A172 (cell line): ENCODE data around the gene SLC6A8. TPM values are rescaled to one million over a fixed set of nuclear protein-coding genes. Genes with fewer than 3 reads are reported as not detected.

ENCODE experiments used
- DNase-seq: peaks from one replicate; pipeline ENCODE4 v3.0.0-alpha.2; 2015; ENCODE audit warnings: low spot score
- total RNA-seq: library from RNA; depleted of rRNA; stranded (reverse); fragments of >200 nt; shearing (Covaris generic); gene quantifications from 2 replicates; pipeline ENCODE4 v1.2.3, GENCODE V29; 2014; rRNA removed

SLC6A8 gene
- total RNA-seq = 17.1 and 25.6 TPM in 2 replicates

DNA sequence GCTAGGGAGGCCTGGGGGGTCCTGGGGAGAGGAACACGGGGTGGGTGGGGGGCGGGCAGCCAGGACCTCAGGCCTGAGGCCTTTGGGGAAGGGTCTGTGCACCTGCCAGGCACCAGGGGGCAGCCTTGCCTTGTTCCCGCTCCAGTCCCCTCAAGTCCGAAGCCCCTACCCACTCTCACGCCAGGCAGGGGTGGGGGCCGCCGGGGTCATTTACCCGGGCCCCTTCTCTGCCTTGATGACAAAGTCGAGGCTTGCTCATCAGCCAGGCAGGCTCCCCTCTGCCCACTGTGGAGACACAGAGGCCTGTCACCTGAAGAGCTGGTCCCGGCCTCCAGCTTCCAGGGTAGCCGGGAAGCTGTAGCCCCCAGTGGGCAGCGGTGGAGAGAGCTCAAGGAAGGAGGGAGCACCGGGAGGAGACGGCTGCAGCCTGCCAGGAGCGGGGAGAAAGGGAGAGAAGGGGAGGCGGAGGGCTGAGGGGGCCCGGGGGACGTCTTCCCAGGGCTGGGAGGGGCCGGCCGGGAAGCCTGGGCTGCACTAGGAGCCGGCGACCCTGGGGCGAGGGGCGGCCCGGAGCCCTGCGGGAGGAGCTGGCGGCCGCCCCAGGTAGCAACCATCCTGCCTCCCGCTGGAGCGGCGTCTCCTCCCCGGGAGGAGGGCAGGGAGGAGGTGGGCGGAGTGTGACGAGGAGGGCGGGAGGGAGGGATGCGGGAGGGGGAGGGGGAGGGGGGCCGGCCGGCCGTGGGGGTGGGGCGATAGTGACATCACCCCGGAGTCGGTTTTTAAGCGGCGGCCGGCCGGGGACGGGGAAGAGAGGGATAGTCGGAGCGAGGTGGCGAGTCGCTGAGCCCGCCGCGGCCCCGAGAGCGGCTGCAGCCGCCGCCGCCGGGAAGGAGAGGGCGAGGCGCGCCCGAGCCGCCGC, at the start of gene SLC6A8:
SLC6A8 (plus strand) TSS at position 806 of the 919 bp plus-strand sequence. CDS start 649 bp downstream, outside the sequence.
- DNase-seq = peak; percentile 43

DNA sequence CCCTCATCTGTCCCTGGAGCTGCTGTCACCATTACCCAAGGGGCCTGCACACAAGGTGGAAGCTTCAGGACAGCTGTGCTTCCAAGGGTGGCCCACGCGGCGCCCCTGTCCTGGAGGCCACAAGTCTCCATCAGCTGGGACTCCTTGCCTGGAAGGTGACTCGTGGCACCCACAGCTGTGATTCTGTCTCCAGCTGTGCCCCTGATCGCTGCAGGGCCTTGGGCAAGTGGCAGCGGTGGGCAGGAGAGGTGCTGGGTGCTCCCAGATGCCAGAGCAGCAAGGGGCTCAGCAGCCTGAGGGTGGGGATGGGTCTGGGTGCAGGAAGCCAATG, 49.7 kb upstream of the SLC6A8 start:
- no peak for DNase-seq

DNA sequence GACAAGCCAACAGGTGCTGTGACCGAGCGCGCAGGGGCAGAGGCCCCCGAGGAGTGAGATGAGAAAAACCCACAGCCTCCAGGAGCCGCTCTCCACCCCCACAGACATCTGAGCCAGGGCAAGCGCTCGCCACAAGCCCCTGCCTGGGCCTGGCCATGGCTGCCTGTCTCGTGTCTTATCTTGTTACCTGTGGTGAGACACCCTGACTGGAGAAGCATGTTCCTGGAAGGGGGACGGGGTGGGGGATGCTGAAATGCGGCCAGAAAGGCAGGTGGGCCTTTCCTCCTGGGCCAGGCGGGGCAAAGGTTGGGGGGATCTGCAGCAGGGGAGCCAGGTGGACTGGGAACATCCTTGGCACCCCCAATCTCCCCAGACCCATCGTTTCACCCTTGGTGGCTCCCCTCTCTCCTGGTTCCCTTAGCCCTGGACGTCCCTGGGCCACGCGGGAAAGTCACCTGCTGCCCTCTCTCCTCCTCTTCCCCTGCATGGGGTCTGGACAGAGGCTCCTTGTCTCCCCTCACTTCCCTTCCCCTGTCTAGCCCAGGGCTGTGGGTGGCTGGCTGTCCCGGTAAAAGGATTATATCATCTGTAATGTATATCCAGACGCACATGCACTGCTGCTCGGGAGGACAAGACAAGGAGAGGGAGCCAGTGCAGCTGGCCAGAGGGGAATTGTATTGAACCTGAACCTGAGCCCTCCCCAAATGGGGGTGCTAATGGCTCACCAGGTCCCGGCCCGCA, 49.1 kb upstream of the SLC6A8 start:
- no peak for DNase-seq

DNA sequence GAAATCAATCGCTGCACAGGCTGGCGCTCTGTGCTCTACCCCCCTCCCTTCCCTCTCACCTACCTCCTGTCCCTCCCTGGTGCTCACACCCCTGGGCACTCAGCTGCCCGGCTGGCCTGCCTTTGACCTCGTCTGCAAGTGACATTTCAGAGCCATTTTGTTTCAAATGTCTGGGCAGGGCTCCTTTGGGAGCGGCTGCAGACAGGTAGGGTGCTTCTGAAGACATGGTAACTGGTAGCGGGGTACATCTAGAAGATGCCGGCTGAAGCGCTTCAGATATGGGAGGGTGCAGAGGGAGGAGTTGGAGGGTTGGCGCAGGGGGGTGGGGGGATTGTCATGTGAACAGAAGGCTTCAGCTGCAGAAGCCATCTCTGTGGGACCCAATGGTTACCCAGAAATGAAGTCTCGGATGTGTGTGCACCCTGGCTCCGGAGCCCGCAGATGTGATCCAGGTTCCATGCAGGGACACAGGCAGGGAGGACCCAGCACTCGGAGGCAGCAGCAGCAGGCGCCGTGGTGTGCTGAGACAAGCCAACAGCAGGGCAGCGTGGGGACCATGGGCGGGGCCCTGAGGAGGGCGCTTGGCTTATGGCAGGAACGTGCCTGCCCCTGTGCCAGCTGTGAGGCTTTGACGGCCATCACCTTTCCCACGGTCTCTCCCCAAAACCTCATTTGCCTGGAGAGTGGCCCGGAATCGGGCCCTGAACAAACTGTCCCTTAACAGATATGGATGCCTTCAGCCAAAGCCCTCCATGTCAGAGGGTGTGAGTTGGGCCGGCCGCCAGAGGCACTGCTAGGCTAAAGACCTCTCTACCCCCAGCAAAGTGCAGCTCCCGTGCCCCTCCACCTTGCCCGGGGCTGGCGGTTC, 48.3 kb upstream of the SLC6A8 start:
- no peak for DNase-seq

DNA sequence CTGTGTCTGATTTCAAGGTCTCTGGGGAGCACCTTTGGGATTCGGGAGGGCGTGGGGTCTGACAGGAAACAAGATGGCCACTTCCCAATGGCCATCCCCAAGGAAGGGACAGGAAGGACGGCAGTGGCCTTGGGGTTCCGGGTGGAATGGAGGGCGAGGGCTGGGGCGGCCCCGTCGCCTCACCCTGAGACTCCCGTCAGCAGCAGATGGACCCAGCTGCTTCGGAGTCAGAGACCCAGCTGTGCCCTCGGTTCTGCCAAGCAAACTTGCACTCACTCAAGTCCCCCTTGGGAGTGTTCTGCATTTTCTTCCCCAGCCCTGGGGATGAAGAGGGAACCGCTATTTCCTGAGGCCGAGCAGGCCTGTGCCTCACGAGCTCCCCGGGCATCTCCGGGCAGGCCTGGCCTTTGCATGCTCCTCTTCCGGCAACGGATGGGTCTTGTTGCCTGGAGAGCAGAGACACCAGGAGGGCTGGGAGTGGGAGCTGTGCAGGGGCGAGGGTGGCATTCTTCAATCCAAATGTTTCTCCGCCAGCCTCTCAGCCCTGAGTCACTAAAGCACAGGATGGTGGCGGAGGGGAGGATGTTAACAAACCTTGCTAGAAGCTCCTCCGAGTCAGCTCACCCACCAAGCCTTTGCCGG, 47.6 kb upstream of the SLC6A8 start:
- no peak for DNase-seq

DNA sequence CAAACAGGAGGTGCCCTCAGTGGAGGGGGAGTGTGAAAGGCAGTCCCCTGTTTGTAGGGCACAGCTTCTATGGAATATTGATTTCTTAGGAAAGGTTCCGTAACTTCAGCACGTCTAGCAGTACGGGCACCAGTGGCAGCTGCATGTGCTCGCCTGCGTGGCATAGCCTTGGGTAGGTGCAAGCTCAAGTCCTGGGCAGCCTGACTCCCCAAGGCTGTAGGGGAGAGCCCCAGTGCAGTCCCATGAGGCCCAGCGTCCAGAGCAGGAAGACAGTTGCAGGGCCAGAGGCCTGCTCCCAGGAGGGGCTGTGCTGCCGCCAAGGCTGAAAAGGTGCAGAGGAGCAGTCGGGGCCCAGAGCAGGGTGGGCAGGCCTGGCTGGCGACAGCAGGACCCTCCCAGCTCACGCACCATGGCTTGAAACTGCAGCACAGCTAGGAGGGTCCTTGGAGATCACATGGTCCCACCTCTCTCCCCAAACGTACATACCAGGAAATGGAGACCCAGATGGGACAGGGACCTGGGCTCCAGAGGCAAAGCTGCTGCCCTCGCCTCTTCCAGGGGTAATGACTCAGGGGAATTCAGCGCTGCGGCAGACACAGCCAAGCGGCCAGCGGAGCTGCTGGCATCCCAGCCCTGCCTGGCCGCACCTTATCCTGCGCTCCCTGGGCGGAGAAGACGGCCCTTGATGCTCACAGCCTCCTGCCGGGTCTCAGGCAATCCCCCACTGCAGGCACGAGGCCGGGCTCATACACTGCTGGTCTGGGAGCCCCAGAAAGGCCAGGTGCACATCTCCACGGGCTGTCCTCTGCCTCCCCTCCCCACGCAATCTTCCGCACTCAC, 46.8 kb upstream of the SLC6A8 start:
- DNase-seq = no peak

DNA sequence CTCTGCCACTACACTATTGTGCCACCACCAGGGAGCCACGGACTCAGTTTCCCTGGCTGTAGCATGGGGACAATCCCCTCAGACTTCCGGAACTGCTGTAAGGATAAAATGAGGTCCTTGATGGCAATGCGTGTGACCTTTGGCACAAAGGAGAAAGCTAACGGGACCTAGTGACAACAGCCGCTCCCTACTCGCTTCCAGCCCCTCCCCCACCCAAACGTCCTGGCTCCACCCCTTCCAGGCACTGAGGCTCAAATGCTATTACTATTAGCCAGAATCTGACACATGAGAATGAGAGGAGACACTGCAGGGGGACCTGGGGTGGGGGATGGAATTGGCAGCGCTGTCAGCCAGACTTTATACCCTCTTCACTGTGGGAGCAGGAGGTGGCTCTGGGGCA, 46.1 kb upstream of the SLC6A8 start:
- DNase-seq = no peak

DNA sequence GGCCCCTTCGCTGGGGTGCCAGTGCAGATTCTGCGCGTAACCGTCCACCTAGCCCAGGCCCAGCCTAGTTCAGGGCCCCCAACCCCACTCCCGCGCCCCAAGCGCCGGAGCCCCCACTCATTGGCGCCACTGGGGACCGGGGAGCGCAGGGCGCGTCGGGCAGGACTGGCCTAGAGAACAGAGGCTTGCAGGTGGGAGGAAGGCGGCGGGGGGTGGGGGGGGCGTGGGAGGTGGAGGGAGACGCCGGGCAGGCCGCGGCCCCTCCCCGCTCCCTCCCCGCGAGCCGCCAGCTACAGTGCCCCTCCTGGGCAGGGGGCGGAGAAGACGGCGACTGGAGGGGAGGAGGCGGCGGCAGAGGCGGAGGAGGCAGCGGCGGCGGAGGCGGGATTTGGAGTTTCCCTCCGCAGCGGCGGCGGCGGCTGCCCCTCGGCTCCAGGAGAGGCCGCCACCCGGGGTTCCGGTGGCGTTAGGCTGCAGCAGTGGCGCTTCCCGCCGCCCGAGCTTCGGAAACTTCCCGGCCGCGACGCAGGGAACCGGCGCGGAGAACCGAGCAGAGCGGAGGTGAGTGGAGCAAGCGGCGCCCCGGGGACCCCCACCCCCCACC, 45.6 kb upstream of the SLC6A8 start:
- DNase-seq = no peak

DNA sequence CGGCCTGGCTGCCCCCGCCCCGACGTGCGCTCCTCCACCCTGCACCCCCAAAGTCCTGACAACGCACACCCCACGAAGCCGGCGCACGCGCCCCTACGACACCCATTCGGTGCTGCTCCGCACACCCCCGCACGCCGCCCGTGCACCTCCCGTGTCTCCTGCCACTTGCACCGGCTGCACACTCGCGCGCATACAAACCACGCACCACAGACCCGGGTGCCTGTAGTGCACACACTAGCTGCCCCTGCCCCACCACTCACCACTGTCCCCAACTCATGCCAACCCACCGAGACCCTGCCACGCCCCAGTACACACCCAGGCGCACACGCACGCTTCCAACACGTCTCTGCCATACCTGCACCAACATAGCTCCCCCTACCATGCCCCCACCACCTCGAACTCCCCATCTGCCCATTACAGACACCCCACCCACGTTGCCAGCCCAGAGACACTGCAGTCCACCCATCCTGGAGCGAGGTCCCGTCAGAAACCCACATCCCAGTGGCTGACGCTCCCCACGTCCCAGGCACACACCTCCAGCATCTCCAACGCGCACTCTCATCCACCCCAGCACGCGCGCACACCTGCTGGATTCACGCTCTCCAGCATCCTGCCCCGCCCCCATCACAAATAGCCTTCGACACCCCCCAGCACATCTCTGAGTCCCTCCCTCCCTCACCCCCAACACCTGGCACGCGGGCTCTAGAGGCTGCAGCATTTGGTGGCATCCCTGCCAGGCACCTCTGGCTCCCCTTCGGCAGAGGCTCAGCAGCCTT, 44.9 kb upstream of the SLC6A8 start:
- DNase-seq = no peak

DNA sequence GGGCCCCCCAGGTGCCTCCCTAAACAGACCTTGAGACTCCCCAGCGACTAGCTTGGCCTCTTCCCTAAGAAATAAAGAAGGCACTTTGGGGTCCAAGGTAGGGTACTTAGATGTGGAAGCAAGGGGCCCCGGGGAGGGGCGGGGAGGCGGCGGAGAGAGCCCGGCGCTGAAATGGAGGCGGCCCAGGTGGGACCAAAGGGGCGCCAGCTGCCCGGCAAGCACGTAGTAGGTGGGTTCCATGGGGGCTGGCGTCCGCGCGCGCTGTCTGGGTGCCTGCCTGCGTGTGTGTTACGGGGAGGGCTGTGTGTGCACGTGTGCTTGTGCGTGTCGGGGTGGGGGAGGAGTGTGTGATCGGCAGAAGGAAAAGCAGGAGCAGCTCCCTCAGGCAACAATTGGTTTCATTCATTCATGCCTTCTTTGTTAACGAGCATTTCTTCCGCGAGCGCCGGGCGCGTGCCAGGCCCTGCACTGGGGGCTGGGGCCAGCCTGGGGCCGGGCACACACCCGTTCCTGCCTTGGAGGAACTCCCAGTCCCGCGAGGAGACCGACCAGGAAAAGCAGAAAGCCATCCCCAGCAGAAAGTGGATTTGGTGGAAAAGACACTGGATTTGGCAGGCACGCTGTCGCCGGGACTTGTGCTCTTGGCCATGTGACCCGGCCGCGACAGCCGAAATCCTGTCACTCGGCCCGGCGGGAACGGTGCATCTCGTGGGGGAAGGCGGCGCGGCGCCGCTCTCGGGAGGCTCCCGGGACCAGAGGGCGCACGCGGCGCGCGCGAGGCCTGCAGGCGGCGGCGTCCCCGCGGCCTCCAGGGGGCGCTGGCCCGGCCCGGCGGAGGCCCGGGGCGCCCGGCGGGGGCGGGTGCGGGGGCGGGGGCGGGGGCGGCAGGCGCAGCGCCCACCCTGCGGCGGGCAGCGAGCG, 44.0 kb upstream of the SLC6A8 start:
- no peak for DNase-seq

DNA sequence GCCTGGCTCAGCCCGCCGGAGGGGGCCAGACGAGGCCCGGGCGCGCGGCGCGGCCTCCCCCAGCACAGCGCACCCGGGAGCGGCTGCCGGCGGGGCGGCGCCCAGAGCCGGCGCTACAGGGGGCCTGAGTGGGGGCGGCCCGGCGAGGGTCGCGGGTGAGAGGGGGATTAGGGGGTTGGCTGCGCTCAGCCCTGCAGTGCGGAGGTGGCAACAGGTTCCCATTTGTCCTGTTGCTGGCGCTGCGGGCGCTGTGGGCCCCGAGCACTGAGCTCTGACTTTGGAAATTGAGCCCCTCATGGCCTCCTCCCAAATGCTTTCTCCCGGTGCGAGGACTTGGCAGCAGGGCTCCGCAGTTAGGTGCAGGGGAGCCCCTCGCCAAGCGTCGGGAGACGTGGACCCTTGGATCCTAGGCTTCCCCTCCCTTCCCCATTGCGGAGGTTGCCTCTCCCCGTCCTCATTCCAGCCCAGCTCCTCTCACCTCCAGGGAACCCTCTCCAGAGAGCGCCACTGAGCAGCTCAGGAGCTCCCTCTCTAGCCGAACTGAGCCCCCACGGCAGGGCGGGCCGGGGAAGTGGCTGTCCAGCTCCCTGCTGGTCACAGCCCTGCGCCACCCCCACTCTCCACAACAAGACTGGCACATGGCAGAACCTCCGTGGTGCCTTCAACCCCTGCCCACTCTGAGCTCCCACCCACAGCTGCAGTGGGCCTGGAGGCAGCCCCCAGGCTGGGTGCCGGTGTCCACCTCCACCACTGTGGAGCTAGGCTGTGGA, 43.2 kb upstream of the SLC6A8 start:
- no peak for DNase-seq

DNA sequence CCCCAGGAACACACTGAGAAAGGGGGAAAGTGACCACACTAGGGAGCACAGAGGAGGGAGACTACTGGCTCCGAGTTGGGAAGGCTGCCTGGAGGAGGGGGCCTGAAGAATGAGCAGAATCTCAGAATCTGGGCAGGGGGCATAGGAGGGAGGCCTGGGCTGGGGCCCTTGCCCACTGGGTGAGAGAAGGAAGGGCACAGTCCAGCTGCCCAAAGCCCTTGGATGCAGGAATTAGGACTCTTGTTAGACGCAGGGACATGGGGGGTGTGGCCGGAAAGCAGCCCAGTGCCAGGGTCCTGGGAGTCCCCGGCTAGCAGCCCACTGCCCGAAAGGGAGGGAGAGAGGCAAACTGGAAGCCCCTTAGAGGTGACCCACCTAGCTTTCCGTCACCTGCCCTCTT, 42.6 kb upstream of the SLC6A8 start:
- no peak for DNase-seq

DNA sequence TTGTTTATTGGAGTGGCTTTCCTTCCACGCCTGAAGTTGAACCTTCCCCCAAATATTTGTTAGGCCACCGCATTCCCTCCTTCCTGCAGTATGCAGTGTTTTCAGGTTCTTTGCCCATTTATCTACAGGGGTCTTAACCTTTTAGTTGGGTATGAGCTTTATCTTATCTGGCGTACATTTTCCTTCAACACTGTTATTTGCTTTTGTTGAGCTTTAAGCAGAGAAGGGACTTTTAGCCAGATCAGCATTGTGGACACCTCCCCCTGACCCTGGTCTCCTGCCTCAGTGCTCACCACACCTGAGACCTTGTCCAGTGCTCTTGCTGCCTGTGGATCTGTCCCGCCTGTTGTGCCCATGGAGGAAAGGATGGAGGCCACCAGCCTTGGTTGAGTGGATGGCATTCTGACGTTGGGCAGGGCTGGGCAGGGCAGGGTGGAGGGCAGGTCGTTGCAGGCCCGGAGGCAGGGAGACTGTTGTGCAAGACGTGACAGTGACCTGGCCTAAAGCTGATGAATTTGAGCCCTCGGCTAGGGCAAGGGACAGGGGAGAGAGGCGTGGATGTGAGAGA, 41.7 kb upstream of the SLC6A8 start:
- no peak for DNase-seq

DNA sequence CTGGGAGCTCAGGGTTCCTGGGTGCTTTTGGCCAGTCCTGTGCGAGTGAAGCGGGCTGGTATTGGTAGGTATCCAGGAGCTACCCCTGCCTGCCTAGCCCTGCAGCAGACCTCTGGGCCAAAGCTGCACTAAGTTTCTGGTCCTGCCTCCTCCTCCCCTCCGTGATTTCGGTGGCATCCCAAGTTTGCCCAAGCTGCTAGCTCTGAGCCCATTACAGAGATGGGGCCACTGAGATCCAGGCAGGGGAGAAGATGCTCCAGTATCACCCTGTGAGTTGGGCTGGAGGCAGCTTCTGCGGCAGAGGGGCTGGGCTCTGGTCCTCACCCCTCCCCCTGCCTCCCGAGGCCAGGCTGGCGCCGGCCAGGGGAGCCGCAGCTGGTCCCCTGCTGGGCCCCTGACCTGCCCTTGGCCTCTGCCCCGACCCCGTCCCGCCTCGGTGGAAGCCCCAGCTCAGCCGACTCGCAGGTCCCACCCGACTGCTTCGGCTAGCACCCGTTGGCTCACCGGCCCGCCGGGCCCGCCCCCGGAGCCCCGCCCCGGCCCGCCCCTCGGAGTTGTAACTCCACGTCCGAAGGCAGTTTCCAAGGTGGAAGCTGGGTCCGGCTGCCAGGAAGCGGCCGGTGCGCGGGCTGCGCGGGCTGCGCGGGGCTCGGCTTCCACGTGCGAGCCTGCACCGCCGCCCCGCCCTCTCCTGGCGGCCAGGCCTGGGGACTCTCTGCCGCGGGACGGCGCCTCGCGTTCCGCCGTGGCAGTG, 40.9 kb upstream of the SLC6A8 start, which contains the start of gene DUSP9:
DUSP9 (plus strand) TSS at position 584 of the 754 bp plus-strand sequence. CDS start 751 bp downstream, outside the sequence.
- no peak for DNase-seq

DNA sequence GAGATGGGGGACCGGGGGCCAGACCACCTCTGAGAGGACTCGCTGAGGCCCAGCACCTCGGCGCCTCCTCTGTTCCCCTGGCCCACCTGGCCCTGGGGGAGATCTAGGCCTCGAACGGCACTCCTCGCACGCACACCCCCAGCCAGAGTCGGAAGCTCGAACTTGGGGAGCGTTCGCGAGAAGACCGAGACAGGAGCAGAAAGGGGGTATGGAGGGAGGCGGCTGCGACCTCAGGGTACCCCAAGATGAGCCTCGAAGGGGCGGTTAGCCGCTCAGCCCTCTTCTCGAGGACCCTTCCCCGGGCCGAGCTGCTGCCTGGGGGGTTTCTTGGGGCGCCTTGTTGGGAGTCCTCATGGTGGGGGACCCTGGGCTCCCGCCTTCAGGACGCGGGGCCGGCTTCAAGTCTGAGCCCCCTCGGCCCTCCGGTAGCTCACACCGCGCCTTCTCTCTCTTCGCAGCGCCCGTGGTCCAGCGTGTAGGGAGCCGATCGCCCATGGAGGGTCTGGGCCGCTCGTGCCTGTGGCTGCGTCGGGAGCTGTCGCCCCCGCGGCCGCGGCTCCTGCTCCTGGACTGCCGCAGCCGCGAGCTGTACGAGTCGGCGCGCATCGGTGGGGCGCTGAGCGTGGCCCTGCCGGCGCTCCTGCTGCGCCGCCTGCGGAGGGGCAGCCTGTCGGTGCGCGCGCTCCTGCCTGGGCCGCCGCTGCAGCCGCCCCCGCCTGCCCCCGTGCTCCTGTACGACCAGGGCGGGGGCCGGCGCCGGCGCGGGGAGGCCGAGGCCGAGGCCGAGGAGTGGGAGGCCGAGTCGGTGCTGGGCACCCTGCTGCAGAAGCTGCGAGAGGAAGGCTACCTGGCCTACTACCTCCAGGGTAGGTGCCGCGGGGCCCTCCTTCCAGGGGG, 40.0 kb upstream of the SLC6A8 start:
- DNase-seq = no peak
